Measurements from ENCODE around the gene PTPRG. TPM values are rescaled to one million over a fixed set of nuclear protein-coding genes. Genes with fewer than 3 reads are reported as not detected.

PTPRG gene
- total RNA-seq, 2 donors from 2014 or later: 33.9 to 39.2 TPM

DNA sequence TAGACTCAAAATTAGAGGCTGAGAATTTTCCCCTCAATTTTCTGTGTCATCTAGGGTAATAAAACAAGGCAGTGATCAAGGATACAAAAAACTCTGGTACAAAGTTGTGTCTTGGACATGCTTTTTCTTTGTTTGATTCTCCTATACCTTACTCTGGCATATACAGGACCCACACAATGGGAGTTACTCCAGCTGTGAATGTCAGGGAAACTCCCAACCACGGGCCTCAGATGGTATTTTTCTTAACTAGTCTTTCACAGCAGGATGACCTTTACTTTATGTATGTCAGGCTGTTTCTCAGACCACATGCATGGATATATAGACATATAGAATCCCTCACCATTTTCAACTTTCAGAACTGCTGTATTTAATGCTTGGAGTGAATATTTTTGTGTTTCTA, 770.6 kb downstream of the PTPRG start:
- no peak overlapping the region for H3K4me3 ChIP-seq
- no peaks in the 10 kb centered on the region for H3K9me3 ChIP-seq

DNA sequence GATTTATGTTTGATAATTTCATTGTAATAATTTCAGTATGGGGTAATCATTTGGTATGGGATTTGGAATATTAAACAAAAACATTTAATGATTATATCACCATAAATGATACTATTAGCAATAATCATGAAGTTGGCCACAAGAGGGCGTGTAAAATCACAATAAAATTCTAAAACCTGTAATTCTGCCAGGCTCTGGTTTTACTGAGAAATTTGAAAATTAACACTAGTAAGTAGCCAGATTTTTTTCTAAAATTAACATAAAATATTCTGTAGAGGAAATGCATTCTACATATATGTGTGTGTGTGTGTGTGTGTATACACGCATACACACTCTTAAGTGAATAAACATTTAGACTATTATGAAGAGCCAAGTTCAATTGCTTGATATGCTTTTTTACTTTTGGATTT, 771.5 kb downstream of the PTPRG start:
- Histone ChIP-seq H3K9me3 (no peaks in the 10 kb centered on the region), H3K36me3 (no peaks in the 10 kb centered on the region)
- peak; percentile 45 to 70 for TF ChIP-seq CTCF (IDR thresholded peaks at IDR 0.05)

More for the DNA sequence above, 770.6 kb downstream of the PTPRG start:
- no peak for TF ChIP-seq CTCF (IDR thresholded peaks at IDR 0.05)
- Histone ChIP-seq H3K27ac (no peak overlapping the region), H3K27me3 (no peaks in the 10 kb centered on the region), H3K36me3 (no peaks in the 10 kb centered on the region), H3K4me1 (no peaks in the 10 kb centered on the region)
- no peak for DNase-seq (ENCODE audit: low spot score)

GRCh38 chr3:62335196-62335595, 773.8 kb downstream of the PTPRG start:
- H3K27me3 ChIP-seq: no peaks in the 10 kb centered on the region
- no peak overlapping the region for H3K27ac ChIP-seq
- H3K4me3 ChIP-seq: no peak overlapping the region
- no peak for TF ChIP-seq CTCF (IDR thresholded peaks at IDR 0.05)
- H3K9me3 ChIP-seq: no peaks in the 10 kb centered on the region
- no peaks in the 10 kb centered on the region for H3K4me1 ChIP-seq
- no peak for DNase-seq (ENCODE audit: low spot score)
- H3K36me3 ChIP-seq: no peaks in the 10 kb centered on the region

More for the DNA sequence above, 771.5 kb downstream of the PTPRG start:
- H3K27me3 ChIP-seq: no peaks in the 10 kb centered on the region
- H3K27ac ChIP-seq: no peak overlapping the region
- DNase-seq (ENCODE audit: low spot score): no peak
- no peaks in the 10 kb centered on the region for H3K4me1 ChIP-seq
- H3K4me3 ChIP-seq: no peak overlapping the region

DNA sequence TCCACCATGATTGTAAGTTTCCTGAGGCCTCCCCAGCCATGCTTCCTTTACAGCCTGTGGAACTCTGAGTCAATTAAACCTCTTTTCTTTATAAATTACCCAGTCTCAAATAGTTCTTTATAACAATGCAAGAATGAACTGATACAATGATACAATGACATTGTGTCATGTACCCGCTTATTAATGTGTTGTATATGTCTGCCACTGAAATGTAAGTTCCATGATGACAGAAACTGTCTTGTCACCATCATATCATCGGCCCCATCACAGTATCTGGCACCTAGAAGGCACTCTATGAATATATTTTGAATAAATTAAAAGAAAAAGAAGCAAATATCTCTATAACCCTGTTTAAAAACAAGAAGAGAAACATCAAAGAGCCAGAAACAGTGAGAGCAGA, 782.4 kb downstream of the PTPRG start:
- Histone ChIP-seq H3K27me3 (no peaks in the 10 kb centered on the region), H3K9me3 (no peaks in the 10 kb centered on the region), H3K36me3 (no peaks in the 10 kb centered on the region), H3K4me3 (no peak overlapping the region), H3K27ac (no peak overlapping the region), H3K4me1 (no peaks in the 10 kb centered on the region)
- TF ChIP-seq CTCF (IDR thresholded peaks at IDR 0.05): no peak
- no peak for DNase-seq (ENCODE audit: low spot score)
